H1 (cell line): ENCODE data around the gene SLK. TPM values are rescaled to one million over a fixed set of nuclear protein-coding genes. Genes with fewer than 3 reads are reported as not detected.

Experiments
- CTCF ChIA-PET: fragments of 300-600 bp; sonication (Branson Sonifier 250); formaldehyde crosslinking; loops from one replicate; lab custom pipeline; 2021; ENCODE audit not compliant: partially characterized antibody; lab: Charles Lee
- POLR2A ChIA-PET: fragments of 300-600 bp; sonication (Branson Sonifier 250); formaldehyde crosslinking; loops from one replicate; lab custom pipeline; 2021; ENCODE audit warnings: inconsistent platforms; ENCODE audit not compliant: partially characterized antibody; lab: Charles Lee
- DNase-seq, 2 experiments: peaks; one replicate each; pipeline versions ENCODE4 v3.0.0 to v3.0.0-alpha.2; 2010 to 2022; ENCODE audit warnings: low spot score in 2 of 2, low read depth in 1 of 2, mixed read lengths in 1 of 2
- FAIRE-seq: peaks from 2 replicates; lab custom pipeline; 2011; peaks lifted over from hg19 to GRCh38; lab: Jason Lieb, UNC
- H2AFZ ChIP-seq: 2 replicates; pipeline ENCODE4 v1.8.1; 2012; ENCODE audit warnings: low read length, inconsistent platforms
- H2AK5ac ChIP-seq: 2 replicates; pipeline ENCODE4 v1.6.1; 2013; ENCODE audit warnings: low read depth, low read length
- H2BK120ac ChIP-seq: replicated peaks from 2 replicates; pipeline ENCODE3; 2013; ENCODE audit warnings: low read depth, low read length, inconsistent platforms
- H2BK12ac ChIP-seq: 2 replicates; pipeline ENCODE4 v1.6.1; 2013; ENCODE audit warnings: low read depth, low read length
- H2BK15ac ChIP-seq: 2 replicates; pipeline ENCODE4 v1.6.1; 2013; ENCODE audit warnings: low read length
- H2BK20ac ChIP-seq: 2 replicates; pipeline ENCODE4 v1.6.1; 2013; ENCODE audit warnings: low read length
- H2BK5ac ChIP-seq: 2 replicates; pipeline ENCODE4 v1.6.1; 2013; ENCODE audit warnings: low read depth, low read length
- H3K14ac ChIP-seq: 2 replicates; pipeline ENCODE4 v1.6.1; 2013; ENCODE audit warnings: inconsistent platforms; ENCODE audit not compliant: insufficient read length
- H3K18ac ChIP-seq: 2 replicates; pipeline ENCODE4 v1.6.1; 2013; ENCODE audit warnings: low read length; ENCODE audit errors: extremely low read depth
- H3K23ac ChIP-seq: 2 replicates; pipeline ENCODE4 v1.6.1; 2013; ENCODE audit warnings: inconsistent platforms; ENCODE audit not compliant: insufficient read length
- H3K23me2 ChIP-seq: 2 replicates; pipeline ENCODE4 v1.6.1; 2013; ENCODE audit warnings: low read depth, low read length
- H3K27ac ChIP-seq: 2 replicates; pipeline ENCODE4 v1.6.1; 2011; ENCODE audit warnings: low read depth, low read length, inconsistent platforms
- H3K27me3 ChIP-seq, 4 experiments: replicated peaks in 1 of 4; 1 replicate in 1 of 4; 2 replicates in 3 of 4; pipeline versions ENCODE4 v1.6.1 to v1.8.1; 2011 to 2013; ENCODE audit warnings: low read length in 3 of 4, mild to moderate bottlenecking in 3 of 4, inconsistent platforms in 2 of 4, mixed read lengths in 2 of 4, moderate library complexity in 1 of 4; ENCODE audit not compliant: control insufficient read depth in 3 of 4, insufficient read depth in 3 of 4; ENCODE audit errors: extremely low read depth in 1 of 4
- H3K36me3 ChIP-seq, 4 experiments: 2 replicates each; pipeline versions ENCODE4 v1.6.1 to v1.8.1; 2011 to 2013; ENCODE audit warnings: mild to moderate bottlenecking in 4 of 4, low read length in 3 of 4, moderate library complexity in 2 of 4, control low read depth in 1 of 4, inconsistent platforms in 1 of 4; ENCODE audit not compliant: insufficient read depth in 4 of 4, control insufficient read depth in 2 of 4
- H3K4ac ChIP-seq: replicated peaks from 2 replicates; pipeline ENCODE3; 2013; ENCODE audit warnings: low read length, low read depth, mixed read lengths, inconsistent platforms; ENCODE audit not compliant: insufficient read length
- H3K4me1 ChIP-seq, 4 experiments: replicated peaks in 1 of 4; 1 replicate in 1 of 4; 2 replicates in 3 of 4; pipeline versions ENCODE4 v1.6.1 to v1.8.1; 2011 to 2013; ENCODE audit warnings: low read length in 3 of 4, inconsistent platforms in 2 of 4, mixed read lengths in 1 of 4; ENCODE audit not compliant: insufficient read depth in 4 of 4, control insufficient read depth in 3 of 4
- H3K4me2 ChIP-seq, 2 experiments: 2 replicates each; pipeline versions ENCODE4 v1.6.1 to v1.8.1; 2011 to 2013; ENCODE audit warnings: low read depth in 2 of 2, low read length in 2 of 2, control low read depth in 1 of 2, inconsistent platforms in 1 of 2, mild to moderate bottlenecking in 1 of 2; ENCODE audit not compliant: insufficient read depth in 1 of 2
- H3K4me3 ChIP-seq, 4 experiments: fragments of 200-600, 300-600 bp in 1 of 4; sonication (generic), shearing (Covaris generic), sonication (Bioruptor Twin) in 1 of 4; 2 replicates each; pipeline versions ENCODE4 v1.5.1 to v1.8.1; 2011 to 2016; ENCODE audit warnings: low read length in 4 of 4, low read depth in 3 of 4, control low read depth in 2 of 4, inconsistent platforms in 2 of 4, mild to moderate bottlenecking in 2 of 4, mixed read lengths in 1 of 4, moderate library complexity in 1 of 4; ENCODE audit not compliant: insufficient read depth in 2 of 4; ENCODE audit errors: extremely low read depth in 1 of 4
- H3K56ac ChIP-seq: replicated peaks from 2 replicates; pipeline ENCODE3; 2013; ENCODE audit warnings: low read depth, mild to moderate bottlenecking, mixed read lengths, low read length, inconsistent platforms; ENCODE audit not compliant: insufficient read length
- H3K79me1 ChIP-seq: 2 replicates; pipeline ENCODE4 v1.6.1; 2013; ENCODE audit warnings: low read depth, low read length, control low read depth
- H3K79me2 ChIP-seq, 2 experiments: 2 replicates each; pipeline versions ENCODE4 v1.6.1 to v1.8.1; 2012 to 2013; ENCODE audit warnings: low read length in 2 of 2, mild to moderate bottlenecking in 2 of 2, inconsistent platforms in 1 of 2; ENCODE audit not compliant: insufficient read depth in 2 of 2, control insufficient read depth in 1 of 2
- H3K9ac ChIP-seq, 4 experiments: replicated peaks in 1 of 4; 1 replicate in 1 of 4; 2 replicates in 3 of 4; pipeline versions ENCODE4 v1.6.1 to v1.8.1; 2011 to 2013; ENCODE audit warnings: low read depth in 3 of 4, low read length in 3 of 4, control low read depth in 2 of 4, mild to moderate bottlenecking in 2 of 4, moderate library complexity in 2 of 4, inconsistent platforms in 1 of 4; ENCODE audit errors: extremely low read depth in 1 of 4
- H3K9me3 ChIP-seq, 2 experiments: 2 replicates each; pipeline versions ENCODE4 v1.6.1 to v1.8.1; 2012 to 2013; ENCODE audit warnings: mild to moderate bottlenecking in 2 of 2, moderate library complexity in 2 of 2, control low read depth in 1 of 2, inconsistent platforms in 1 of 2, low read depth in 1 of 2, low read length in 1 of 2, mixed read lengths in 1 of 2; ENCODE audit not compliant: insufficient read depth in 2 of 2
- H4K20me1 ChIP-seq, 2 experiments: replicated peaks in 1 of 2; 2 replicates each; pipeline versions ENCODE3 to v1.8.1; 2011 to 2013; ENCODE audit warnings: inconsistent platforms in 2 of 2, low read length in 2 of 2, mild to moderate bottlenecking in 1 of 2; ENCODE audit not compliant: insufficient read depth in 2 of 2, control insufficient read depth in 1 of 2
- H4K5ac ChIP-seq: 2 replicates; pipeline ENCODE4 v1.6.1; 2013; ENCODE audit warnings: low read length, low read depth, mixed read lengths, inconsistent platforms; ENCODE audit not compliant: insufficient read length
- H4K8ac ChIP-seq: 2 replicates; pipeline ENCODE4 v1.8.0; 2013; ENCODE audit warnings: mild to moderate bottlenecking, moderate library complexity, low read length, inconsistent platforms; ENCODE audit not compliant: insufficient read depth; ENCODE audit errors: extremely low read depth
- H4K91ac ChIP-seq: replicated peaks from 2 replicates; pipeline ENCODE3; 2013; ENCODE audit warnings: low read length, mixed read lengths, inconsistent platforms; ENCODE audit not compliant: insufficient read length
- ASH2L ChIP-seq: fragments of 200-600, 300-600 bp; sonication (generic); IDR thresholded peaks from one replicate; pipeline ENCODE4 v1.7.1; 2017; ENCODE audit warnings: low read length
- CBX8 ChIP-seq: fragments of 300-800, 300-1000 bp; sonication (generic); IDR thresholded peaks from 2 replicates; pipeline ENCODE4 v1.7.1; 2016; ENCODE audit warnings: low read depth, low read length, borderline replicate concordance
- FOSL1 ChIP-seq: IDR thresholded peaks from 2 replicates; pipeline ENCODE4 v1.6.1; 2011; ENCODE audit warnings: mild to moderate bottlenecking, low read depth, low read length, moderate library complexity; ENCODE audit not compliant: insufficient read depth
- JUN ChIP-seq: IDR thresholded peaks from 2 replicates; pipeline ENCODE4 v1.6.1; 2011; ENCODE audit warnings: low read depth, mild to moderate bottlenecking, improper control_type of control experiment, low read length
- JUND ChIP-seq: IDR thresholded peaks from 2 replicates; pipeline ENCODE4 v1.6.1; 2011; ENCODE audit warnings: mild to moderate bottlenecking, improper control_type of control experiment, low read length
- KDM1A ChIP-seq: fragments of 200-600, 300-600 bp; sonication (generic); IDR thresholded peaks from 2 replicates; pipeline ENCODE4 v1.7.1; 2016; ENCODE audit warnings: mild to moderate bottlenecking, low read length, borderline replicate concordance
- MAFK ChIP-seq: IDR thresholded peaks from 2 replicates; pipeline ENCODE4 v1.6.1; 2012; ENCODE audit warnings: low read depth, mild to moderate bottlenecking, improper control_type of control experiment, low read length
- PHF8 ChIP-seq: fragments of 200-600 bp; sonication (generic); conservative IDR thresholded peaks from 2 replicates; pipeline ENCODE4 v1.7.1; 2012; ENCODE audit warnings: low read depth, mild to moderate bottlenecking, inconsistent platforms, low read length, moderate library complexity
- POLR2AphosphoS5 ChIP-seq: IDR thresholded peaks from 2 replicates; pipeline ENCODE4 v1.6.1; 2011; ENCODE audit warnings: low read depth, low read length
- POU5F1 ChIP-seq: IDR thresholded peaks from 2 replicates; pipeline ENCODE4 v1.6.1; 2011; ENCODE audit warnings: low read depth, mild to moderate bottlenecking, low read length, moderate library complexity
- RXRA ChIP-seq: IDR thresholded peaks from 2 replicates; pipeline ENCODE4 v1.6.1; 2011; ENCODE audit warnings: low read depth, mild to moderate bottlenecking, low read length, moderate library complexity; ENCODE audit not compliant: insufficient read depth
- SIRT6 ChIP-seq: IDR thresholded peaks from one replicate; pipeline ENCODE4 v1.7.1; 2012; ENCODE audit warnings: low read length, inconsistent platforms
- SP1 ChIP-seq: IDR thresholded peaks from 2 replicates; pipeline ENCODE4 v1.6.1; 2011; ENCODE audit warnings: low read depth, low read length
- TBP ChIP-seq: IDR thresholded peaks from 2 replicates; pipeline ENCODE4 v1.6.1; 2011; ENCODE audit warnings: low read depth, low read length, improper control_type of control experiment
- WGBS, 2 experiments: shearing (Covaris generic) in 1 of 2; methylation state at CpG; one replicate each; pipeline versions ENCODE4 v1.1.6 to v1.1.7; 2013 to 2015; ENCODE audit warnings: low lambda C conversion rate in 2 of 2, mixed read lengths in 2 of 2, inconsistent platforms in 1 of 2, low coverage in 1 of 2, missing lambda C conversion rate in 1 of 2; ENCODE audit not compliant: insufficient replicate concordance in 2 of 2, insufficient coverage in 1 of 2, insufficient read length in 1 of 2; ENCODE audit errors: extremely low coverage in 1 of 2, missing lambda C conversion rate in 1 of 2; 5-methylcytosine and 5-hydroxymethylcytosine counted together
- polyA plus RNA-seq, 7 experiments: library from polyadenylated mRNA; depleted of rRNA in 3 of 7; stranded (reverse) in 5 of 7; unstranded in 2 of 7; fragments of >200 nt in 5 of 7; fragments of 200-250 nt in 2 of 7; gene quantifications; 1 replicate in 5 of 7; 2 replicates in 1 of 7; 4 replicates in 1 of 7; pipeline versions ENCODE4 v1.2.1 to v1.2.3, GENCODE V29; 2011 to 2013; ENCODE audit warnings: missing spikeins in 2 of 7, mixed read lengths in 2 of 7
- total RNA-seq: library from RNA; stranded (reverse); fragmentation: NEBNext Ultra II Directional; extraction: Animal tissue kit (Norgen Biotek cat#: 25700); gene quantifications from 2 replicates; pipeline ENCODE4 v1.2.1, GENCODE V29; 2021

The SLK gene
- total and polyA plus RNA-seq, 2 of the 8 experiments (the other 6 are each of a cell fraction or from before 2014, with no cell fraction given) = 2.7 to 18.3 TPM

- peaks cover 3 to 25% (median 12%) of the 10 kb centered on the region in 4 experiments; a peak in 5 of 8 replicates for H3K36me3 ChIP-seq
- H3K9me3 ChIP-seq = no peaks in the 10 kb centered on the region
- H3K4me1 ChIP-seq = no peaks in the 10 kb centered on the region
- H3K4me3 ChIP-seq = no peak overlapping the region
- no peak overlapping the region for H3K18ac ChIP-seq
- no peak overlapping the region for H2BK12ac ChIP-seq
- DNase-seq (no peak), FAIRE-seq (no peak)
- H2AFZ ChIP-seq = no peak overlapping the region
- 89 to 100% methylated on average over 3 to 5 of the region's 5 CpGs for WGBS, 2 experiments
- no peak overlapping the region for H2AK5ac ChIP-seq
- CTCF ChIA-PET = interaction anchor here (0.6 to 1.2 kb wide), 4 partner anchors 9 to 833 kb away, joined by 3 to 4 read pairs (median 3); no protein-coding TSS in a partner anchor
- no peak overlapping the region for H3K27ac ChIP-seq
- H3K23me2 ChIP-seq = no peaks in the 10 kb centered on the region; the same call in 1 of the 2 replicates
- no peak overlapping the region for H3K14ac ChIP-seq
- H3K56ac ChIP-seq = no peak overlapping the region
- H4K20me1 ChIP-seq = no peaks in the 10 kb centered on the region
- H2BK5ac ChIP-seq = no peak overlapping the region
- H2BK20ac ChIP-seq = no peak overlapping the region
- H2BK15ac ChIP-seq = no peak overlapping the region
- H3K4ac ChIP-seq = no peak overlapping the region
- POLR2A ChIA-PET = no interaction called here
- H4K8ac ChIP-seq = no peak overlapping the region
- no peak overlapping the region for H3K9ac ChIP-seq
- H3K23ac ChIP-seq = no peak overlapping the region
- no peak overlapping the region for H2BK120ac ChIP-seq
- H4K91ac ChIP-seq = no peak overlapping the region
- no peaks in the 10 kb centered on the region for H3K27me3 ChIP-seq
- no peaks in the 10 kb centered on the region for H3K79me1 ChIP-seq
- no peak overlapping the region for H3K4me2 ChIP-seq
- H4K5ac ChIP-seq = no peak overlapping the region
- H3K79me2 ChIP-seq = no peaks in the 10 kb centered on the region
- TF ChIP-seq SIRT6 (no peak), FOSL1 (no peak), TBP (no peak), MAFK (no peak), KDM1A (no peak), SP1 (no peak), POU5F1 (no peak), CBX8 (no peak), PHF8 (no peak), JUN (no peak), JUND (no peak), RXRA (no peak), POLR2AphosphoS5 (no peak), ASH2L (no peak)
These were observed 55.1 kb downstream of the SLK start for GRCh38 chr10:104022026-104022425.
